Prostate gland (tissue), 2 donors: ENCODE results near the gene BTLA.

Experiments used
- CTCF ChIP-seq, 4 experiments: fragments of 200-600 bp in 2 of 4; fragments of 450-650 bp in 2 of 4; sonication (generic) in 2 of 4; IDR thresholded peaks; 1 replicate in 3 of 4; 2 replicates in 1 of 4; pipeline ENCODE4 v1.5.1; 2016 to 2019; ENCODE audit warnings: antibody characterized with exemption in 4 of 4, mild to moderate bottlenecking in 2 of 4, moderate library complexity in 2 of 4
- POLR2AphosphoS5 ChIP-seq: sonication (generic); formaldehyde crosslinking; IDR thresholded peaks from one replicate; pipeline ENCODE4 v1.6.1; 2017; ENCODE audit warnings: antibody characterized with exemption

GRCh38 chr3:112482675-112483074, 16.6 kb downstream of the BTLA start:
- TF ChIP-seq CTCF (IDR thresholded peaks at IDR 0.05) (no peak), POLR2AphosphoS5 (no peak)
